Mucosa of stomach (tissue), 1 donor: ENCODE results near the gene PCSK6.

Experiments used
- H3K27me3 ChIP-seq: one replicate; pipeline ENCODE4 v1.7.0; 2013; ENCODE audit warnings: mild to moderate bottlenecking, low read length; ENCODE audit not compliant: control insufficient read depth, insufficient read depth
- H3K36me3 ChIP-seq: one replicate; pipeline ENCODE4 v1.7.0; 2013; ENCODE audit warnings: low read length; ENCODE audit not compliant: control insufficient read depth, insufficient read depth
- H3K4me1 ChIP-seq: one replicate; pipeline ENCODE4 v1.7.0; 2013; ENCODE audit warnings: mild to moderate bottlenecking, low read length; ENCODE audit not compliant: control insufficient read depth, insufficient read depth
- H3K4me3 ChIP-seq: one replicate; pipeline ENCODE4 v1.7.0; 2013; ENCODE audit warnings: low read length
- H3K9ac ChIP-seq: one replicate; pipeline ENCODE4 v1.7.0; 2013; ENCODE audit warnings: mild to moderate bottlenecking, low read length, moderate library complexity
- H3K9me3 ChIP-seq: one replicate; pipeline ENCODE4 v1.7.0; 2013; ENCODE audit warnings: mild to moderate bottlenecking, low read length, moderate library complexity; ENCODE audit not compliant: control insufficient read depth
- donor health status: Pancreatic carcinoma.

The PCSK6 gene

GRCh38 chr15:101489599-101490407 is at the start of gene PCSK6:
TSS of gene PCSK6 (minus strand) at chr15:101489707. CDS start at chr15:101489670, 37 bp downstream.
- Histone ChIP-seq H3K9ac (peak within 1 kb of the TSS; percentile 39), H3K4me3 (no peak within 1 kb of the TSS), H3K36me3 (no peaks in the 10 kb centered on the region), H3K9me3 (no peaks in the 10 kb centered on the region), H3K4me1 (peaks cover 4% of the 10 kb centered on the region), H3K27me3 (peaks cover 18% of the 10 kb centered on the region)

- no peaks in the 10 kb centered on the region for H3K27me3 ChIP-seq
- no peak overlapping the region for H3K4me3 ChIP-seq
- no peaks in the 10 kb centered on the region for H3K9me3 ChIP-seq
These were observed 49.5 kb upstream of the PCSK6 start for GRCh38 chr15:101538996-101539395.

GRCh38 chr15:101538177-101538576 is 48.7 kb upstream of the PCSK6 start:
- no peaks in the 10 kb centered on the region for H3K36me3 ChIP-seq
- H3K4me1 ChIP-seq = no peaks in the 10 kb centered on the region
- no peaks in the 10 kb centered on the region for H3K9me3 ChIP-seq
- H3K27me3 ChIP-seq = no peaks in the 10 kb centered on the region
- no peak overlapping the region for H3K4me3 ChIP-seq
- no peak overlapping the region for H3K9ac ChIP-seq

More at GRCh38 chr15:101538996-101539395, 49.5 kb upstream of the PCSK6 start:
- Histone ChIP-seq H3K36me3 (no peaks in the 10 kb centered on the region), H3K9ac (no peak overlapping the region), H3K4me1 (no peaks in the 10 kb centered on the region)

GRCh38 chr15:101537483-101538080 is 48.1 kb upstream of the PCSK6 start:
- H3K36me3 ChIP-seq = no peaks in the 10 kb centered on the region
- H3K4me1 ChIP-seq = no peaks in the 10 kb centered on the region
- no peak overlapping the region for H3K4me3 ChIP-seq
- H3K27me3 ChIP-seq = no peaks in the 10 kb centered on the region
- no peaks in the 10 kb centered on the region for H3K9me3 ChIP-seq
- H3K9ac ChIP-seq = no peak overlapping the region

GRCh38 chr15:101536875-101537405 is 47.4 kb upstream of the PCSK6 start:
- H3K9me3 ChIP-seq = no peaks in the 10 kb centered on the region
- no peak overlapping the region for H3K9ac ChIP-seq
- H3K36me3 ChIP-seq = no peaks in the 10 kb centered on the region
- H3K4me1 ChIP-seq = no peaks in the 10 kb centered on the region
- H3K27me3 ChIP-seq = no peaks in the 10 kb centered on the region
- no peak overlapping the region for H3K4me3 ChIP-seq

GRCh38 chr15:101536166-101536874 is 46.8 kb upstream of the PCSK6 start:
- Histone ChIP-seq H3K9ac (no peak overlapping the region), H3K36me3 (no peaks in the 10 kb centered on the region), H3K9me3 (no peaks in the 10 kb centered on the region), H3K4me1 (no peaks in the 10 kb centered on the region), H3K27me3 (no peaks in the 10 kb centered on the region), H3K4me3 (no peak overlapping the region)

GRCh38 chr15:101535170-101535902 is 45.8 kb upstream of the PCSK6 start:
- no peak overlapping the region for H3K9ac ChIP-seq

GRCh38 chr15:101534376-101534970 is 45.0 kb upstream of the PCSK6 start:
- Histone ChIP-seq H3K4me3 (no peak overlapping the region), H3K4me1 (no peaks in the 10 kb centered on the region), H3K36me3 (no peaks in the 10 kb centered on the region), H3K27me3 (no peaks in the 10 kb centered on the region), H3K9me3 (no peaks in the 10 kb centered on the region), H3K9ac (no peak overlapping the region)

More at GRCh38 chr15:101535170-101535902, 45.8 kb upstream of the PCSK6 start:
- no peaks in the 10 kb centered on the region for H3K9me3 ChIP-seq
- H3K36me3 ChIP-seq = no peaks in the 10 kb centered on the region
- H3K4me3 ChIP-seq = no peak overlapping the region
- H3K4me1 ChIP-seq = no peaks in the 10 kb centered on the region
- no peaks in the 10 kb centered on the region for H3K27me3 ChIP-seq

- H3K4me1 ChIP-seq = peaks cover 6% of the 10 kb centered on the region
- H3K27me3 ChIP-seq = no peaks in the 10 kb centered on the region
- H3K36me3 ChIP-seq = no peaks in the 10 kb centered on the region
- H3K9ac ChIP-seq = no peak overlapping the region
- no peak overlapping the region for H3K4me3 ChIP-seq
- no peaks in the 10 kb centered on the region for H3K9me3 ChIP-seq
These were observed 44.0 kb upstream of the PCSK6 start for GRCh38 chr15:101533371-101534140.

- H3K36me3 ChIP-seq = no peaks in the 10 kb centered on the region
- H3K9ac ChIP-seq = no peak overlapping the region
- H3K27me3 ChIP-seq = no peaks in the 10 kb centered on the region
- H3K4me1 ChIP-seq = peaks cover 13% of the 10 kb centered on the region
- H3K4me3 ChIP-seq = no peak overlapping the region
- H3K9me3 ChIP-seq = no peaks in the 10 kb centered on the region
These were observed 43.4 kb upstream of the PCSK6 start for GRCh38 chr15:101532865-101533264.

GRCh38 chr15:101531170-101531569 is 41.7 kb upstream of the PCSK6 start:
- Histone ChIP-seq H3K9me3 (no peaks in the 10 kb centered on the region), H3K9ac (no peak overlapping the region), H3K4me1 (peaks cover 24% of the 10 kb centered on the region), H3K27me3 (no peaks in the 10 kb centered on the region), H3K4me3 (no peak overlapping the region), H3K36me3 (no peaks in the 10 kb centered on the region)
